Fibroblast of peridontal ligament (primary cell): ENCODE measurements around the gene MACIR.

ENCODE experiments used
- DNase-seq: peaks from one replicate; pipeline ENCODE4 v3.0.0-alpha.2; 2010; ENCODE audit errors: extremely low read depth

The MACIR gene

DNA sequence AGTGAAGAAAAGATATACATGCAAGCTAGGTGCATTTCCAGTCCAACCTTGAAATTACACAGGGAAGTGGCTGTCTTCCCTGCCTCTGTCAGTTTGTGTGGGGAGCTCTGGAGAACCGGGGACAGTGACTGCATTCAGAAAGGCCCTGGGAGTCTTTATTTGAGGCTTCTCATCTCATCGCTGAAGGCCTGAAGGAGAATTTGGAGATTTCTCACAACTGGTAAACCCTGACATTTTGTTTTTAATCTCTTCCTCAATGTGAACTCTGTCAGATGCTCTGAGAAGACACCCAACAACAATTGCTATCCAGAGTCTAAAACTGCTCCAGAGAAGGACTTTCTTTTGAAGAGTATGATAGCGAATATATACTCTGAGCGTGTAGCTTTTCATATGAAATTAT is 33.0 kb downstream of the MACIR start:
- no peak for DNase-seq

DNA sequence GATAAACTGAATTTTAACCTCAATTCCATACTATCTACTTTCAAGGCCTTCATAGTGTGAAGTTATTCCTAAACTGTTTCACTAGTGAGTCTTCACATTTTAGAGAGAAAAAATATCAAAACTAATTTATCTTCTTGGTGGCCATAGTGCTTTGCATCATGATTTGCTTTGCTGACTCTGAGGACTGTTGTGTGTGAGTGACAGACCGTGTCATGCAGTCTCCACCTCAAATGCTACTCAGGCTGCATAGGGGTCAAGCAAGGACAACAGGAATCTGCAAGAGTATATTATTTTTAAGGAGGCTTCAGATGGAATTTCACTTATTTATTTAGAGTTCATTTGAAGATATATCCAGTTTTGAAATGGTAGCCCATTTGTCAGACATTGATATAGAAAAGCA is 34.5 kb downstream of the MACIR start:
- DNase-seq = no peak

DNA sequence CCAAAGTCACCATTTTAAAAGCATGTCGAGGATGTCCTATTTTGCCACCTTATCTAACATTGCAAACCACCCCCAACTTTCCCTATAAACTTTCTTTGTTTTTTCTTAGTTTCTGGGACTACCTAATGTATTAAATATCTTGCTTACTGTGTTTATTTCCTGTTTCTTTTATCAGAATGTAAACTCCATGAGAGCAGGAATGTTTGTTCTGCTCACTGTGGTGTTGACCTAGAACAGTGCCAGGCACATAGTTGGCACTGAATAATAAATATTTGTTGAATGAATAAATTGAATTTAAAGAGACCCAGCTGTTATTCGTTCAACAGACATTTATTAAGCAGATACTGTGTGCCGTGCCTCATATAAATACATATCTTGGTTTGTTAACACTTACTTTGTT is 35.2 kb downstream of the MACIR start:
- no peak for DNase-seq

- DNase-seq = no peak
Measured at GRCh38 chr5:103294906-103295305, 36.3 kb downstream of the MACIR start.

DNA sequence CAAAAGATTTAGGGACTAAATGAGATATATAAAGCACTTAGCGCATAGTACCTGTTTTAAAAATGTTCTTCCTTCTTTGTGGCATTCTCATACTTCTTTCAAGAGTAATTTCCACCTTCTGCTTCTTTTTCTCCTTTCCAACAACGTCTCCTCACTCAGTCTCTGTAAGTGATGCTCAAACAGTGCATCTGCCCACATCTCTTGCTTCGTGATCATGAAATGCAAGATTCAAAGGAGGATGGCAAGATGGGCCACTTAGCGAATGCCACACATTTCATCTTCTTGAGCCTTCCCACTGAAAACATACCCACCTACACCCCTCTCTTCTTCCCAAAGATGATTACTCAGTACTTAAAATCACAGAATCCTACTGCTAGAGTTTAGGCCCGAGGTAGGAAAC is 36.9 kb downstream of the MACIR start:
- DNase-seq = no peak

DNA sequence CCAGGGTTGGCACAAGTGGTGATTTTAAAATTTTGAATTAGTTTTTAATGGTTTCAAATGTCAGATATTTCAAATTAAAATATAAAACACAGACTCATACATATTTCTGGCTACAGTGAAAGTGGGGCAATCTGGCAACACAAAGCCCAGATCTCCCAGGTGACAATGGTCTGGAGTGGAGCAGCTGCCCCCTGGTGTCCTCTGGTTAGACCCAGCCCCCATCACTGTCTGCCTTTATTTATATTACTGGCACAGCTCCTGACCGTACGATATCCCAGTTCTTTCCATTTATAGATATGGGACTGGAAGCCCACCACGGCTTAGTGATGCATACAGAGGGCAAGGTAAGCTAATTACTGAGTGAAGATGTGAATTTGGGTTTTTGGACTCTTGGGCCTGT is 37.3 kb downstream of the MACIR start:
- DNase-seq = no peak

DNA sequence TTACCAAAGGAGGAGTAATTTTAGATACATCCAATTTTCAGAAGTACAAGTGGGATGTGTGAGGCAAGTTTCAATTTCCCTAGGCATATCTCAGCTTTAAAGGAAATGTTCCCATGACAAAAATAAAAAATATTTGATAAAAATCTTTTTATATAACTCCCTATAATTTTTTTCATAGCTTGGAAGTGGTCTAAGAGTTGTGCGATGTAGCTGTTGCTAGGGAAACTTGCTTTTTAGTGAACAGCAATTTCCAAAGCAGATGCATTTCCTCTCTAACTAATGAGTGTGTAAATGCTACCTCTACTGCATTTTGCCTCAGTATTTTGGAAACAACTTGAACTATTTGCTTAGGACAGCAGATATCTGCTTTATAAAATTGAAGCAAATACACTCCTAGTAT is 39.6 kb downstream of the MACIR start:
- no peak for DNase-seq

DNA sequence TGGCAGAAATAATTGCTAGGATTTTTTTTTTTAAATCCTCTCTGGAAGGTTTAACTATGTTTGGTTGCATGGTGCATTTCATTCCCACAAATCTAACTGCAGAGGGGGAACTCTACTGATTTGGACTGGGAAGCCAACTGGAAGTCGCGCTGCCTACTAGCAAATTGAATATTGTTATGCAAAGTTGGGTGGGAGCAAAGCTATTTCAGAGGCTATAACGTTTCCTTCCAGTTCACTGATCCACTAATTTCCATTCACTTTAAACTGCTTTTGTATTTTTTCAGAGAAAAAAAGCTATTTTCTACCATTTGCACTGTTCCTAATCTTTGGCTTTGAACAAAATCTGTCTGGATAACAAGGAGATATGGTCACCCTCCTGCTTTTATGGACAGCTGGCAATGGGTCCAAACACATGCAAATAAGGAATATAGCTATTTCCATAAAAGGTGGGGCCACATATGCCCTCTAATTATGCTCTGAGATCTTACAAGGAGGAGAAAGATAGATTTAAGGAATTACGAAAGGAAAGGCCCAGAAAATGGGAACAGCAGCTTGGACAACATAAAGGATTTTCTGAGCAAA is 40.1 kb downstream of the MACIR start:
- DNase-seq = no peak

DNA sequence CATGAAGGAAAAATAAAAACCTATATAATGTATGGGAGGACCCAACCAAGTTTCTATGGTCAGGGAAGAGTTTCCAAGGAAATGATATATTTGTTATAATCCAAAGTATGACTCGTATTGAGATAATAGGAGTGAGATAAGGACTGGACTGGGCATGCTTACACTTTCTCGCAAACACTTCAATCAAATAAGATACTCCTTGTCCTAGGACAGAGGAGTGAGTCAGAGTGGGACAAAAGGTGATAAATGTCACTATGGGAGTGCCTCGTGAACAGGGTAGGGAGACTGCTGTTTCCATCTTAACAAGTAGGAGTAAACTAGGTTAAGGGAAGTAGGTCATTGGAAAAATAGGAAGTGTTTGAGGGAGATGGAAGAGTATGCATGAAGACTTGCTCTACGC is 47.2 kb downstream of the MACIR start:
- DNase-seq = no peak

DNA sequence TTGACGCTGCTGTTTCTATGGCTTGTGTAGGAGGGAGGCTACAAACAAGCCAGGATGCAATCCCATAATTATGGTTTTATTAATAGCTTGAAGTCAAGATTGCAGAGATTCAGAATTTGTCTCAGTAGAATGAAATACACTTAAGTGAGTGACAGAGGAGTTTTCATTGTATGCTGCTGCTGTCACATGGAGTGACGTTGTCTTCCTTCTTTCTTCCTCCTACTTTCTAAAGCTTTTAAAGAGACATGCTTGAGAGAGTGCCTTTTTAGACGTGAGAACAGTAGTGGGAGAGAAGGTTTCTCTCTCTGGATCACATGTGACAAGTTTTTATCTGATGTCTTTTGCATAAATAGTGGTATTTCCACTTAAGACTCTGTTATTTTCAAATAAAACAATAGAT is 48.9 kb downstream of the MACIR start:
- no peak for DNase-seq

GRCh38 chr5:103308774-103309173 is 50.2 kb downstream of the MACIR start:
- DNase-seq = no peak

DNA sequence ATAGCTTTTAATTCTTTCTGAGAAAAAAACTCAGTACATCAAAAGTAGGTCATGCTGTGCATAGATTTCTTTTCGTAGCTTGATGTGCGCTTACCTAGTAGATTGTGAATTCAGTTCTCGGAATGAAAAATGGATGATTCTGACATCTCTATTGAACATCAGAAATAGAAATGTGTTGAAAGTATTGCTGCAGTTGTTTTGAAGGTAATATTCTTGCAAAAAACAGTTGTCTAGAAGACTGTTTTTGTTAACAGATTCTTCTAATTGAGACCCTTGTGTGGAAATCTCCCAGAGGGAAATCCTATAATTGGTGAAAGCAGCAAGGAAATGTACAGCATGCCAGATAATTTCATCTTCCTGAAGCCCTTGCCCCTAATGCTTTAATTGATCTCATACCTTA is 54.5 kb downstream of the MACIR start:
- DNase-seq = no peak

GRCh38 chr5:103315455-103315854 is 56.9 kb downstream of the MACIR start:
- DNase-seq = no peak

- DNase-seq = no peak
Measured at GRCh38 chr5:103327451-103327850, 68.9 kb downstream of the MACIR start.

- no peak for DNase-seq
Measured at GRCh38 chr5:103327893-103328292, 69.3 kb downstream of the MACIR start.
